Gastroesophageal sphincter (tissue), 4 donors: ENCODE data around the gene MARCKS. TPM values are rescaled to one million over a fixed set of nuclear protein-coding genes. Genes with fewer than 3 reads are reported as not detected.

Experiments
- ATAC-seq: fragments of 150-250 bp; one replicate; pipeline ENCODE4 v1.9.1; 2016; ENCODE audit warnings: mild to moderate bottlenecking, moderate library complexity
- H3K27ac ChIP-seq, 4 donors: fragments of 200-600 bp; sonication (generic) in 3 of 4; 1 replicate in 3 of 4; 2 replicates in 1 of 4; pipeline ENCODE4 v1.5.1; 2016 to 2019
- H3K27me3 ChIP-seq: fragments of 200-600 bp; sonication (generic); one replicate; pipeline ENCODE4 v1.5.1; 2019
- H3K36me3 ChIP-seq, 2 donors: fragments of 200-600 bp; sonication (generic); one replicate each; pipeline ENCODE4 v1.5.1; 2019; ENCODE audit warnings: control low read depth in 1 of 2
- H3K4me1 ChIP-seq, 3 donors: fragments of 200-600 bp; sonication (generic); 1 replicate in 2 of 3; 2 replicates in 1 of 3; pipeline ENCODE4 v1.5.1; 2016 to 2019; ENCODE audit warnings: control low read depth in 2 of 3
- H3K4me3 ChIP-seq, 2 donors: fragments of 200-600 bp; sonication (generic); one replicate each; pipeline ENCODE4 v1.5.1; 2019; ENCODE audit warnings: mild to moderate bottlenecking in 1 of 2, moderate library complexity in 1 of 2
- H3K9me3 ChIP-seq, 3 donors: fragments of 200-600 bp; sonication (generic); one replicate each; pipeline ENCODE4 v1.5.1; 2017 to 2019; ENCODE audit warnings: control low read depth in 2 of 3
- EP300 ChIP-seq: sonication (generic); formaldehyde crosslinking; IDR thresholded peaks from one replicate; pipeline ENCODE4 v1.6.1; 2017; ENCODE audit warnings: antibody characterized with exemption, mild to moderate bottlenecking
- POLR2A ChIP-seq, 2 donors: fragments of 450-650 bp; IDR thresholded peaks; one replicate each; pipeline ENCODE4 v1.6.1; 2017; ENCODE audit warnings: antibody characterized with exemption in 2 of 2, mild to moderate bottlenecking in 2 of 2, moderate library complexity in 1 of 2
- POLR2AphosphoS5 ChIP-seq: sonication (generic); formaldehyde crosslinking; IDR thresholded peaks from one replicate; pipeline ENCODE4 v1.6.1; 2017; ENCODE audit warnings: antibody characterized with exemption
- WGBS, 2 donors: methylation state at CpG; one replicate each; pipeline ENCODE4 v1.1.5; 2018; ENCODE audit warnings: low coverage in 1 of 2; 5-methylcytosine and 5-hydroxymethylcytosine counted together
- total RNA-seq, 4 donors: library from RNA; depleted of rRNA; stranded (reverse); fragments of >200 nt; gene quantifications; one replicate each; pipeline ENCODE4 v1.1.0, GENCODE V29; 2016
- TF ChIP-seq, protein P1 (sequence below), 4 experiments: fragments of 200-600 bp in 2 of 4; fragments of 450-650 bp in 2 of 4; sonication (generic) in 1 of 4; IDR thresholded peaks; one replicate each; pipeline ENCODE4 v1.5.1; 2017 to 2019; ENCODE audit warnings: antibody characterized with exemption in 4 of 4, mild to moderate bottlenecking in 2 of 4, moderate library complexity in 2 of 4

MARCKS gene
- total RNA-seq, 4 donors from 2014 or later, result 17.7 to 36.4 (median 25.5) TPM

DNA sequence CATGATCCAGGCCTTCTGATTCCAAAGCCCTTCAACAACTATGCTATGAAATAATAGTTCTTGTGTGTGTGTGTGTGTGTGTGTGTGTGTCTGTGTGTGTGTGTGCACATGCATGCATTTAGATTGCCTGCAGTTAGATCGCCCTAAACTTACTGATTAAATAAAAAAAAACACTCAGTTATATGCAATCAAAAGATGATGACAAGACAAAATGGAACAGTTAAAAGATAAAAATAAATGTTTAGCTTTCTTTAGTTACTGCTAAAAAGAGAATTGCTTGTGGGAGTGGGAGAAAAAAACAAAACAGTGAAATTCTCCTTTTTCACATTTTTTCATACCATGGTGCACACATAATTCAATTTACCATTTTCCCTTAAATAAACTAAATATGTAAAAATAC, 29.4 kb downstream of the MARCKS start:
- no peaks in the 10 kb centered on the region for H3K36me3 ChIP-seq
- no peaks in the 10 kb centered on the region for H3K27me3 ChIP-seq
- no peaks in the 10 kb centered on the region for H3K4me1 ChIP-seq
- peaks cover 0 to 5% (median 0%) of the 10 kb centered on the region in 3 donors for H3K9me3 ChIP-seq
- 92% methylated on average over 1 of the region's 1 CpG; no CpG with 5 or more reads in 1 of the 2 donors for WGBS, 2 donors
- no peak overlapping the region for H3K27ac ChIP-seq
- TF ChIP-seq, protein P1, sequence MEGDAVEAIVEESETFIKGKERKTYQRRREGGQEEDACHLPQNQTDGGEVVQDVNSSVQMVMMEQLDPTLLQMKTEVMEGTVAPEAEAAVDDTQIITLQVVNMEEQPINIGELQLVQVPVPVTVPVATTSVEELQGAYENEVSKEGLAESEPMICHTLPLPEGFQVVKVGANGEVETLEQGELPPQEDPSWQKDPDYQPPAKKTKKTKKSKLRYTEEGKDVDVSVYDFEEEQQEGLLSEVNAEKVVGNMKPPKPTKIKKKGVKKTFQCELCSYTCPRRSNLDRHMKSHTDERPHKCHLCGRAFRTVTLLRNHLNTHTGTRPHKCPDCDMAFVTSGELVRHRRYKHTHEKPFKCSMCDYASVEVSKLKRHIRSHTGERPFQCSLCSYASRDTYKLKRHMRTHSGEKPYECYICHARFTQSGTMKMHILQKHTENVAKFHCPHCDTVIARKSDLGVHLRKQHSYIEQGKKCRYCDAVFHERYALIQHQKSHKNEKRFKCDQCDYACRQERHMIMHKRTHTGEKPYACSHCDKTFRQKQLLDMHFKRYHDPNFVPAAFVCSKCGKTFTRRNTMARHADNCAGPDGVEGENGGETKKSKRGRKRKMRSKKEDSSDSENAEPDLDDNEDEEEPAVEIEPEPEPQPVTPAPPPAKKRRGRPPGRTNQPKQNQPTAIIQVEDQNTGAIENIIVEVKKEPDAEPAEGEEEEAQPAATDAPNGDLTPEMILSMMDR (IDR thresholded peaks at IDR 0.05), result no peak
- H3K4me3 ChIP-seq, result no peak overlapping the region
- no peak for ATAC-seq

DNA sequence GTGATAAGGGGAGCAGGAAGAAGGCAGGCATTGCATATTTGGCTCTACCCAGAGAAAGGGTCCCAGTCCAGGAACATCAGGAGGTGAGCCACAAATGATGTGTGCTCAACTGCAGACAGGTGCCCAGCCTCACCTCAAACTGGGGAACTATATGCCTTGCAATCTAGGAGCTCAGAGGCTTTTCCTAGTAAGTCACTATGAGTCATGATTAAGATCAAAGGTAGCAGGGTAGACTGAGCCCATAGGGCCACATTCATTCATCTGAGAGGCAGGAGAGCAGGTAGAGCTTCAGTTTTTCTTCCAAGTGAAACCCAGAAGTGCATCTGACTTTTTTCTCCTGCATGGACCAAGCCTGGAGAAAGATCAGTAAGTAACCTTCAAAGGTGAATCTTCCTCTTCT, 31.3 kb downstream of the MARCKS start:
- H3K4me3 ChIP-seq, result no peak overlapping the region
- ATAC-seq, result no peak
- no peaks in the 10 kb centered on the region for H3K27me3 ChIP-seq
- no peak overlapping the region for H3K27ac ChIP-seq
- no peaks in the 10 kb centered on the region for H3K4me1 ChIP-seq
- H3K9me3 ChIP-seq, result peaks cover 0 to 13% (median 0%) of the 10 kb centered on the region in 3 donors
- H3K36me3 ChIP-seq, result no peaks in the 10 kb centered on the region
- TF ChIP-seq POLR2AphosphoS5, result no peak
- TF ChIP-seq, protein P1 (IDR thresholded peaks at IDR 0.05), result no peak
- no peak for TF ChIP-seq POLR2A (IDR thresholded peaks at IDR 0.05)
- TF ChIP-seq EP300, result no peak

DNA sequence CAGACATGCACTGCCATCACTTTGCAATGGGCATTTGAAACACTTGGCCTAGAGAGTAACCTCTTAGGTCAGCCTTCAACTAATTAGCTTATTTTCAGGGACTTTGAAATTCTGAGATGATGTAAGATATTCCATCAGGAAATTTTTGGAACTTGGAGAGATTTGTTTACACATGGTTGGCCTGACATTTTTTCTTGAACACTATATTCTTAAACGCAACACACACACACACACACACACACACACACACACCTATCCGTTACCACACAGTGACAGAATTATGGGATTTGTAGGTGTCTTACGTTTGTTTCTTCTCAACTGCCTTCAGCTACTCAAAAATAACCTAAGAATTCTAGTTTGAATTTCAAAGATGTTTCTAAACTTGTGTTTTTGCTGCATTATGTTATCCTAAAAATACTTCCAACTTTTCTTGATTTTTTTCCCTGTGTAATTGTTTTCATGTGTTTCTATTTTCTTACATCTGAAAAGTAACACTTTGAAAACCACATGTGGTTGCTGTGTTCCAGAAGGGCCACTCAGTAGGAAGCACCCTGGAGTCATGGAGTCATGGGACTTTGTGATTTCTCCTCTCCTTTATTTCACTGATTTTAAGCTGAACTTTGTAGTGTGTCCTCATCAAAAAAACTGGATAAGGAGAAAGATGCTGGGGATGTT, 31.9 kb downstream of the MARCKS start:
- Histone ChIP-seq H3K9me3 (peaks cover 0 to 13% (median 0%) of the 10 kb centered on the region in 3 donors), H3K4me1 (no peaks in the 10 kb centered on the region), H3K4me3 (no peak overlapping the region), H3K27me3 (no peaks in the 10 kb centered on the region), H3K27ac (no peak overlapping the region), H3K36me3 (no peaks in the 10 kb centered on the region)
- WGBS, 2 donors, result 75 to 83% methylated on average over 2 to 3 of the region's 3 CpGs
- TF ChIP-seq, protein P1 (IDR thresholded peaks at IDR 0.05), result no peak
- TF ChIP-seq EP300 (no peak), POLR2AphosphoS5 (no peak), POLR2A (IDR thresholded peaks at IDR 0.05) (no peak)
- no peak for ATAC-seq

DNA sequence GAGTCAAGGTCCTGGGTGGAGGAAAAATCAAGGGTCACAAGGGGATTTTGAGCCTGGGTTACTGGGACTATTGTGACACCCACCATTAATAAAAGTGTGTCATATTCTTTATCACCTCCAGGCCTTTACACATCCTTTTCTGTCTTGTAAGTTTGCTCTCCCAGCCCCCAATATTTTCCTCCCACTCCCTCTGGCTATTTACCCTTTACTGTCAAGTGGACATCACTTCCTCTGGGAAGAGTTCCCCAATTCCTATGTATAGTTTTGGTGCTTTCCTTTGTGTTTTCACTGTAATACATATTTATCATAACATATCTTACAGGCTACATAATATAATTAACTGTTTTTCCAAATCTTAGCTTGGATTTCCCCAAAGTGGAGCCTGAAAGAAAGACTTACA, 36.3 kb downstream of the MARCKS start:
- Histone ChIP-seq H3K36me3 (no peaks in the 10 kb centered on the region), H3K9me3 (peaks cover 0 to 13% (median 0%) of the 10 kb centered on the region in 3 donors), H3K27me3 (no peaks in the 10 kb centered on the region), H3K4me1 (no peaks in the 10 kb centered on the region), H3K4me3 (no peak overlapping the region), H3K27ac (no peak overlapping the region)
- ATAC-seq, result no peak
- TF ChIP-seq, protein P1 (IDR thresholded peaks at IDR 0.05), result no peak
- TF ChIP-seq EP300 (no peak), POLR2AphosphoS5 (no peak), POLR2A (IDR thresholded peaks at IDR 0.05) (no peak)

DNA sequence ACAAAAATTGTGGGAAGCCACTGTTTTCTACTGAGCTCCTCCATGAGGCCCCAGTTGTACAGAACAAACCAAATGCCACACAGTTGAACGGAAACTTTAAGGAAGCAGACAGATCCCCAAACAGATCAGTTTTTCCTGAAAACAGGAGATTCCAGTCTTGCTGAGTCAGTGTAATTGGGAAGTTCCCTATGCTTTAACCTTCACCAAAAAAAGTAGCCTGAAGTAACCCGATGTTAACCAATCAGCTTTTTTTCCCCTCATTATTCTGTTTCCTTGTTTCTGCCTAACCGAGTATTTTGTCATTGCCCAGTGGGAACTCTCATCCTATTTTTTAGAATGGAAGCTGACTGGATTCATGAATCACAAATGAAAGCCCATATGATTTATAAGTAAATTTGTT, 36.7 kb downstream of the MARCKS start:
- Histone ChIP-seq H3K9me3 (peaks cover 0 to 13% (median 0%) of the 10 kb centered on the region in 3 donors), H3K36me3 (no peaks in the 10 kb centered on the region), H3K27me3 (no peaks in the 10 kb centered on the region), H3K4me1 (no peaks in the 10 kb centered on the region), H3K27ac (no peak overlapping the region), H3K4me3 (no peak overlapping the region)
- no peak for ATAC-seq
- no peak for TF ChIP-seq EP300
- TF ChIP-seq POLR2A (IDR thresholded peaks at IDR 0.05), result no peak
- no peak for TF ChIP-seq POLR2AphosphoS5
- whole genome bisulfite sequencing, 2 donors, result 70 to 83% methylated on average over 2 of the region's 3 CpGs
